ENCODE measurements around the gene TASL. TPM values are rescaled to one million over a fixed set of nuclear protein-coding genes. Genes with fewer than 3 reads are reported as not detected.
A peak's percentile ranks its signal among the peaks of the same experiment; 100 is the strongest.

Gene TASL
- total RNA-seq, 4 donors from 2014 or later, result 1.9 to 6.6 TPM; not detected in 2

DNA sequence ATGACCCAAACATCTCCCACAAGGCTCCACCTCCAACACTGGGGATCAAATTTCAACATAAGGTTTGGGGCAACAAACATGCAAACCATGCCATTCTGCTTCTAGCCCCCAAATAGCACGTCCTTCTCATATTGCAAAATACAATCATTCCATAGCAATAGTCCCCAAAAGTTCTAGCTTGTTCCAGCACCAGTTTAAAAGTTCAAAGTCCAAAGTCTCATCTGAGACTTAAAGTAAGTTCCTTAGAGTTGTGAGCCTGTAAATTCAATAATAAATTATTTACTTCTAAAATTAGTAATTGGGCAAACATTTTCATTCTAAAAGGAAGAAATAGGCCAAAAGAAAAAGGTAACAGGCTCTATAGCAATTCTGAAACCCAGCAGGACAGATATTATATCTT lies 8.9 kb upstream of the TASL start:
- H3K4me3 ChIP-seq, result no peak overlapping the region
- no peaks in the 10 kb centered on the region for H3K9me3 ChIP-seq
- H3K27me3 ChIP-seq, result no peaks in the 10 kb centered on the region
- DNase-seq, result no peak
- H3K4me1 ChIP-seq, result no peaks in the 10 kb centered on the region
- H3K36me3 ChIP-seq, result no peaks in the 10 kb centered on the region
- no peak overlapping the region for H3K27ac ChIP-seq
- TF ChIP-seq, protein P1, sequence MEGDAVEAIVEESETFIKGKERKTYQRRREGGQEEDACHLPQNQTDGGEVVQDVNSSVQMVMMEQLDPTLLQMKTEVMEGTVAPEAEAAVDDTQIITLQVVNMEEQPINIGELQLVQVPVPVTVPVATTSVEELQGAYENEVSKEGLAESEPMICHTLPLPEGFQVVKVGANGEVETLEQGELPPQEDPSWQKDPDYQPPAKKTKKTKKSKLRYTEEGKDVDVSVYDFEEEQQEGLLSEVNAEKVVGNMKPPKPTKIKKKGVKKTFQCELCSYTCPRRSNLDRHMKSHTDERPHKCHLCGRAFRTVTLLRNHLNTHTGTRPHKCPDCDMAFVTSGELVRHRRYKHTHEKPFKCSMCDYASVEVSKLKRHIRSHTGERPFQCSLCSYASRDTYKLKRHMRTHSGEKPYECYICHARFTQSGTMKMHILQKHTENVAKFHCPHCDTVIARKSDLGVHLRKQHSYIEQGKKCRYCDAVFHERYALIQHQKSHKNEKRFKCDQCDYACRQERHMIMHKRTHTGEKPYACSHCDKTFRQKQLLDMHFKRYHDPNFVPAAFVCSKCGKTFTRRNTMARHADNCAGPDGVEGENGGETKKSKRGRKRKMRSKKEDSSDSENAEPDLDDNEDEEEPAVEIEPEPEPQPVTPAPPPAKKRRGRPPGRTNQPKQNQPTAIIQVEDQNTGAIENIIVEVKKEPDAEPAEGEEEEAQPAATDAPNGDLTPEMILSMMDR (IDR thresholded peaks at IDR 0.05), result no peak
- no peak for TF ChIP-seq POLR2A (IDR thresholded peaks at IDR 0.05)

DNA sequence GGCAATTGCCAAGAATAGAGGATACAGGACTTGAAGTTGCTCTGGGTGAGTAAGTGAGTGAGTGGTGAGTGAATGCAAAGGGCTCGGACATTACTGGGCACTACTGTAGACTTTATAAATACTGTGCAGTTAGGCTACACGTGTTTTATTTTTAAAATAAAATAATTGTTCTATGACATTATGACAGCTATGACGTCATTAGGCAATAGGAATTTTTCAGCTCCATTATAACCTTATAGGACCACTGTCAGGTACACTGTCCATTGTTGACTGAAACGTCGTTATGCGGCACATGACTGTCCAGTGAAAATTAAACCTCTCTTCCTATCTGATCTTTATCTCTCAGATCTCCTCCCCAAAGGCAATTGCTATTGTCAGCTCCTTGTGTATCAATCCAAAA lies 5.1 kb upstream of the TASL start:
- no peak for DNase-seq
- H3K27ac ChIP-seq, result no peak overlapping the region
- H3K4me3 ChIP-seq, result no peak overlapping the region
- H3K9me3 ChIP-seq, result no peaks in the 10 kb centered on the region
- no peaks in the 10 kb centered on the region for H3K27me3 ChIP-seq
- no peaks in the 10 kb centered on the region for H3K36me3 ChIP-seq
- TF ChIP-seq POLR2A (IDR thresholded peaks at IDR 0.05), result no peak
- TF ChIP-seq, protein P1 (IDR thresholded peaks at IDR 0.05), result no peak
- H3K4me1 ChIP-seq, result no peaks in the 10 kb centered on the region

DNA sequence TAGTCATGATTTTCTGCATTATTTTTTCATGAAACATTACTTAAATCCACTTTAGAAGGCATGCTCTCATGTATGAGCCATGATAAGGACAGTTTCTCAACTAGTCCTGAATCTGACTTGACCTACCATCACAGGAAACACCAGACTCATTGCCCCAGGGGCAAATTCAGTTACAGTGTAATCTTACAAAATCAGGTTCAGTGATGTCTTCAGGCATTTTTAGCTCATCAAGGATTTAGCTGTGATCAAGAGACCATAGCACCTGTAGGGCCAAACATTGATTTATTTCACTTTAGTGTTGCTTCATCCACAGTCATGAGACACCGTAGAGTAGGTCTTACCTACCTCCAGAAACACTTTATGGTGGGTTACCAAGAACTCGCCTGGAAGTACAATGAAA lies 3.1 kb upstream of the TASL start:
- DNase-seq, result no peak
- Histone ChIP-seq H3K4me1 (no peaks in the 10 kb centered on the region), H3K4me3 (no peak overlapping the region), H3K27me3 (no peaks in the 10 kb centered on the region), H3K9me3 (no peaks in the 10 kb centered on the region), H3K27ac (no peak overlapping the region), H3K36me3 (no peaks in the 10 kb centered on the region)
- TF ChIP-seq, protein P1 (IDR thresholded peaks at IDR 0.05), result no peak
- TF ChIP-seq POLR2A (IDR thresholded peaks at IDR 0.05), result no peak

DNA sequence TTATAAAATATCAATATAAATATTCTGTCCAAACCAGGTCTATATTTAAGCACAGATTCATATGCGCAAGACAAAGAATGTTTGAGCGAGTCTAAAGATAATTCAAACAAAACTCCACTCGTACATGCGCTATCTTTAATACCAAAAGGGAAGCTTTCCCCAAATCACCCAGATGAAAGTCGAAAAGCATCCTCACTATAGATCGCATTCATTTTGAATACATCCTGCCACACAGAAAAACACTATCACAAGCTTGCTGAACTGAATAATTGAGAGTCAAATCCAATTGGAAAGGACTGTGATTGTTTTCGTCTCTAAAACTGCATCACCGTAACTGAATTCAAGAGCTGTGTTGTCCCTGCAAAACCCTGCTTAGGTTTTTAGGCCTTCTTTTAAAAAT lies 685 bp downstream of the TASL start:
- TF ChIP-seq, protein P1 (IDR thresholded peaks at IDR 0.05), result no peak
- TF ChIP-seq POLR2A (IDR thresholded peaks at IDR 0.05), result no peak
- Histone ChIP-seq H3K27me3 (no peaks in the 10 kb centered on the region), H3K4me1 (no peaks in the 10 kb centered on the region), H3K9me3 (no peaks in the 10 kb centered on the region), H3K36me3 (no peaks in the 10 kb centered on the region), H3K4me3 (peak overlapping the region in 2 of 4 donors; percentile 21 to 28), H3K27ac (peak overlapping the region; percentile 33 to 66 (median 50))
- DNase-seq, result no peak

DNA sequence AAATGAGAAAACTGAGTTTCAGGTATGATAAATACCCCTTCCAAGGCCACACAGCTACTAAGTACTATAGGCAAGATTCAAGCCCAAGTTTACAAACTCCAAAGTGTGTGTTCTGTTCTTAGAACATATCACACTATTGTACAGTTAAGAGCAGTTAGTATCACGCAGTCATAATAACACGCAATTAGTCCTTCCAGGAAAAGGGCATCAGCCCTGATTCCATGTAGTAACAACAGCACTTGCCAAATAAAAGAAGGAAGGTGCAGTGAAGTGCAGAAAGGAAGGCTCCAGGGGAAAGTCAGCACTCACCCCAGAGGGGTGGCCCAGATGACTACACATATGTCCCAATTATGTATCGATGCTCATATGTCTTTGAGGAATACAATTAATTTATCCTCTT lies 4.4 kb downstream of the TASL start:
- Histone ChIP-seq H3K9me3 (no peaks in the 10 kb centered on the region), H3K27ac (no peak overlapping the region), H3K36me3 (no peaks in the 10 kb centered on the region), H3K4me1 (no peaks in the 10 kb centered on the region), H3K27me3 (no peaks in the 10 kb centered on the region), H3K4me3 (no peak overlapping the region)
- no peak for DNase-seq
- TF ChIP-seq POLR2A (IDR thresholded peaks at IDR 0.05), result no peak
- TF ChIP-seq, protein P1 (IDR thresholded peaks at IDR 0.05), result no peak

DNA sequence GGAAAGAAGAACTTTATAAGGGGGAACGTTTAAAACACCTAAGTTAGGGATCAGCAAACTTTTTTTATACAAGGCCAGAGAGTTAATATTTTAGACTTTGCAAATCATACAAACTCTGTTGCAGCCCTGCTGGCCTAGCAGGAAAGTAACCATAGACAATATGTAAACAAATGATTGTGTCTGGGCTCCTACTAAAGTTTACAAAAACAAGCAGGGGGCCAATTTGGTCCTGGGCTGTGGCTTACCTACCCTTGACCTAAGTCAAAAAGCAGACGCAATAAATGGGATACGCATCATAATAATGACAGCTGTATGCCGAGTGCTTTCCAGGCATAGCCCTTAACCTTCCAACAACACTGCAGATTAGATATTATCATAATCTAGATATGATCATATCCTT lies 4.9 kb downstream of the TASL start:
- Histone ChIP-seq H3K9me3 (no peaks in the 10 kb centered on the region), H3K36me3 (no peaks in the 10 kb centered on the region), H3K4me3 (no peak overlapping the region), H3K27ac (no peak overlapping the region), H3K27me3 (no peaks in the 10 kb centered on the region), H3K4me1 (no peaks in the 10 kb centered on the region)
- no peak for DNase-seq
- TF ChIP-seq, protein P1 (IDR thresholded peaks at IDR 0.05), result no peak
- TF ChIP-seq POLR2A (IDR thresholded peaks at IDR 0.05), result no peak
